SK-N-MC (cell line): ENCODE measurements around the gene ANKRD33B.
"Not testable (repeated sequence)": the region's sequence is repeated elsewhere in the genome, so short reads cannot be mapped to it uniquely, and the experiment has no call there.

Experiments
- DNase-seq: peaks from one replicate; pipeline ENCODE4 v3.0.0-alpha.2; 2011; ENCODE audit warnings: low read depth, low spot score
- H3K27ac ChIP-seq: fragments of 200-600 bp; sonication (generic); 2 replicates; pipeline ENCODE4 v1.5.1; 2016; ENCODE audit warnings: mixed run types
- H3K36me3 ChIP-seq: fragments of 200-600 bp; sonication (generic); 2 replicates; pipeline ENCODE4 v1.6.1; 2017; ENCODE audit warnings: antibody characterized with exemption, low read length, mixed read lengths; ENCODE audit not compliant: insufficient read depth
- H3K4me3 ChIP-seq: fragments of 200-600 bp; sonication (generic); 2 replicates; pipeline ENCODE4 v1.5.1; 2016
- H3K9ac ChIP-seq: fragments of 200-600 bp; sonication (generic); 2 replicates; pipeline ENCODE4 v1.8.0; 2017; ENCODE audit warnings: mixed run types, mixed read lengths; ENCODE audit not compliant: insufficient read length
- H3K9me3 ChIP-seq: fragments of 200-600 bp; sonication (generic); 2 replicates; pipeline ENCODE4 v1.6.1; 2017; ENCODE audit warnings: low read depth, mild to moderate bottlenecking, antibody characterized with exemption, low read length, moderate library complexity, mixed read lengths
- EZH2 ChIP-seq: fragments of 200-600 bp; sonication (generic); IDR thresholded peaks from one replicate; pipeline ENCODE4 v1.6.1; 2017; ENCODE audit warnings: antibody characterized with exemption
- FOXP2 ChIP-seq: optimal IDR thresholded peaks from 2 replicates; pipeline ENCODE3; 2011; ENCODE audit warnings: mild to moderate bottlenecking, moderate library complexity; ENCODE audit not compliant: insufficient read depth; ENCODE audit errors: extremely low read length, control extremely low read depth
- POLR2AphosphoS5 ChIP-seq: IDR thresholded peaks from 2 replicates; pipeline ENCODE4 v1.6.1; 2012; ENCODE audit warnings: mild to moderate bottlenecking, low read depth, low read length, borderline replicate concordance

Gene ANKRD33B

DNA sequence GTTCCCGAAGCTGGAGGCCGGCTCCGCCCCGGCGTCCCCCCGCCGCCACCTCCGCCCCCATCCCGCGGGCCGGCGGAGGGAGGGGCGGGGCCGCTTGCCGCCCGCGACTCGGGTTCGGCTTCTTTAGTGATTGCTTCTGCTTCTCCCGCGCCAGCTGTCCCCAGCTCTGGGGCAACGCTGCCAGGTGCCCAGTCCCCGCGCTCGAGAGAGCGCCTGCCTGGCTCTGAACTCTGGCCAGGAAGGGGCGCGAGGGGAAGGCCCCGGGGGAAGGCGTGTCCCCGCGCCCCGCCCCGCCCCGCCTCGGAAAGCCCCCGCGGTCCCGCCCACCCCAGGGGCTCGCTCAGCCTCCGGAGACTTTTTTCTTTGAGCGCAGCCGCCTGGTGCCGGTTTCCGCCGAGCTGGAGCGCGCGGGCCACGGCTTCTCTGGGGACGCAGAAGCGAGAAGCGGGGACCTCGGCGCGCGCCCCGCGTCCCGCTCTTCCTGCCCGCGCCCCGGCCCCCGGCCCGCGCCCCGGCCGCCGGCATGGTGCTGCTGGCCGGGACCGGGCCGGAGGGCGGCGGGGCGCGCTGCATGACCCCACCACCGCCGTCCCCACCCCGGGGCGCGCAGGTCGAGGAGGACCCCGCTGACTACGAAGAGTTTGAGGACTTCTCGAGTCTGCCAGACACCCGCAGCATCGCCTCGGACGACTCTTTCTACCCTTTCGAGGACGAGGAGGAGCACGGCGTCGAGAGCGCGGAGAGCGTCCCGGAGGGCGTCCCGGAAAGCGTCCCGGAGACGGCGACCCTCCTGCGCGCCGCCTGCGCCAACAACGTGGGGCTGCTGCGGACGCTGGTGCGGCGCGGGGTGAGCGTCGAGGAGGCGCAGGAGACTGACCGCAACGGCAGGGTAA is at the start of gene ANKRD33B:
TSS of gene ANKRD33B (plus strand) at position 126 of the 893 bp plus-strand sequence. CDS start at position 524, 398 bp downstream.
- Histone ChIP-seq H3K36me3 (no peaks in the 10 kb centered on the region), H3K27ac (no peak within 1 kb of the TSS), H3K9ac (peak within 1 kb of the TSS; percentile 71), H3K9me3 (no peaks in the 10 kb centered on the region), H3K4me3 (peak within 1 kb of the TSS; percentile 93)
- no peak for DNase-seq
- TF ChIP-seq FOXP2 (no peak), EZH2 (no peak), POLR2AphosphoS5 (peak; percentile 62)

DNA sequence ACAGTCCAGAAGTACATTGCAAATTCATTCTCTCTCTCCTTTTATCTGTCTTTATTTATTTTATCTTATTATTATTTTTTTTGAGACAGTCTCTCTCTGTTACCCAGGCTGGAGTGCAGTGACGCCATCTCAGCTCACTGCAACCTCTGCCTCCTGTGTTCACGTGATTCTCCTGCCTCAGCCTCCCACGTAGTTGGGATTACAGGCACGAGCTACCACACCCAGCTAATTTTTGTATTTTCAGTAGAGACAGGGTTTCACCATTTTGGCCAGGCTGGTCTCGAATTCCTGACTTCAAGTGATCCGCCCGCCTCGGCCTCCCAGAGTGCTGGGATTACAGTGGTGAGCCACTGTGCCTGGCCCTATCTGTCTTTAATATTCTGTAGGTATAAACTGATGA is 49.3 kb upstream of the ANKRD33B start:
- not testable (repeated sequence) for H3K36me3 ChIP-seq, DNase-seq, H3K9me3 ChIP-seq, H3K27ac ChIP-seq, H3K9ac ChIP-seq, H3K4me3 ChIP-seq

DNA sequence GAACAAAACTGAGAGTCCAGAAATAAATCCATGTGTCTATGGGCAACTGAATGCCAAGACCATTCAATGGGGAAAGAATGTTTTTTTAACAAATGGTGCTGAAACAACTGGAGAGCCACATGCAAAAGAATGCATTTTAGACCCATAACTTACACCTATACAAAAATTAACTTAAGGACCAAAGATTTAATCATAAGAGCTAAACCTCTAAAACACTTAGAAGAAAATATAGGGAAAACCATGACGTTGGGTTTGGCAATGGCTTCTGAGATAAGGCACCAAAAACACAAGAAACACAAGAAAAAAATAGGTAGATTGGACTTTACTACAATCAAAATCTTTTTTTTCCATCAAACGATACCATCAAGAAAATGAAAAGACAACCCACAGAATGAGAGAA is 48.4 kb upstream of the ANKRD33B start:
- TF ChIP-seq EZH2 (no peak), FOXP2 (no peak), POLR2AphosphoS5 (no peak)
- Histone ChIP-seq H3K27ac (no peak overlapping the region), H3K9ac (no peak overlapping the region), H3K4me3 (no peak overlapping the region), H3K36me3 (no peaks in the 10 kb centered on the region), H3K9me3 (no peaks in the 10 kb centered on the region; the same call in 1 of the 2 replicates)
- DNase-seq: no peak

DNA sequence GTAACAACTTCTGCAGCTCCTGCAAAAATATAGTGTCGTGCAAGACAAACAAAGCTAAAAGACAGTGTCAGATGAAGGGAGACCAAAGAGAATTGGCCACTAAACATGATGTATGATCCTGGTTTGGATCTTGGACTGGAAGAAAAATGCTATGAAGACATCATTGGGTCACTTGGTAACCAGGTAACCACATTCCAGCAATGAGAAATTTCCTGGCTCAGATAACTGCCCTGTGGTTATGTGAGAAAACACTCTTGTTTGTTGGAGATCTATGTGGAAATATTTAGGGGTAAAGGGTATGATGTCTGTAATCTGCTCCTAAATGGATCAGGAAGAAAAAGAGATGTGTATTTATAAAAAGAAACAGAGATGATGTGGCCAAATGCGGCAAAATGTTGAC is 45.5 kb upstream of the ANKRD33B start:
- TF ChIP-seq EZH2 (no peak), POLR2AphosphoS5 (no peak), FOXP2 (no peak)
- Histone ChIP-seq H3K4me3 (no peak overlapping the region), H3K9ac (no peak overlapping the region), H3K36me3 (no peaks in the 10 kb centered on the region), H3K9me3 (no peaks in the 10 kb centered on the region; the same call in 1 of the 2 replicates), H3K27ac (no peak overlapping the region)
- no peak for DNase-seq

DNA sequence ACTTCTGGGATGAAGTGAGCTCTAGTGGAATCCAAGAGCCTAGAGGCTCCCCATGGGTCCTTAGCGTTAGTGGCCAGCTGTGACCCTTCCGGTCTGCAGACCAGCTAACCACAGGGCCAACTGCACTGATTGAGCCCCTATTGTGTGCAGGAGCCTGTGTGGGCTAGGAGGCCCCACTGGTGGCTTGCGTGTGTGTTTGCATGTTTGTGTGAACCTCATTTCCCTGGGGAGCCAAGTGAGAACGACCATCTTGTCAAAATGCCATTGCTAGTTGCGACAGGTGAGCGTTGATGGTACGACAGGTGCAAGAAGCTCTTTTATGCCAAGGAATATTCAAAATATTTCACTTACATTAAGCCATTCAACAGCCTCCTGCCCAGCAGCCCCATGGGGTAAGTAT is 44.1 kb upstream of the ANKRD33B start:
- no peaks in the 10 kb centered on the region; the same call in 1 of the 2 replicates for H3K9me3 ChIP-seq
- no peaks in the 10 kb centered on the region for H3K36me3 ChIP-seq
- TF ChIP-seq FOXP2 (no peak), POLR2AphosphoS5 (no peak), EZH2 (no peak)
- DNase-seq: no peak
- H3K9ac ChIP-seq: no peak overlapping the region
- no peak overlapping the region for H3K4me3 ChIP-seq
- H3K27ac ChIP-seq: no peak overlapping the region

DNA sequence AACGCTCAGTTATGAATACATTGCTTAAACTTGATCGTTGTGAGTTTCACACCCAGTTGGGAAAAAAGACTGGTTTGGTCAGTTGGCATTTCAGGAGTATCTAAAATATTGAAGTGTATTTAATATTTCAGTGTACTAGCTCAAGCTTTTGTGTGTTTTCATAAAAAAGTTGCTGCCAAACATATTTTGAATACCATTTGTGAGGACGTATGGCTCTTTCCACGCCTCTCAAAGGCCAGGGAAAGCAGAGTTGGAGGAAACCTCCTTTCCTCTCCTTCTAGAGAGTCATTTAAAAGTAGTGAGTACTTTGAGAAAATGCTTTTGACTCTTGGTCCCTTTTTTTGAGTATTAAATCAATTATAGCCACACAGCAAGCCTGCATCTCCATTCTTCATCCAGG is 43.2 kb upstream of the ANKRD33B start:
- TF ChIP-seq FOXP2: no peak
- TF ChIP-seq POLR2AphosphoS5: no peak
- no peak for TF ChIP-seq EZH2
- no peaks in the 10 kb centered on the region for H3K36me3 ChIP-seq
- H3K27ac ChIP-seq: no peak overlapping the region
- H3K4me3 ChIP-seq: no peak overlapping the region
- no peak overlapping the region for H3K9ac ChIP-seq
- no peaks in the 10 kb centered on the region for H3K9me3 ChIP-seq
- DNase-seq: no peak

DNA sequence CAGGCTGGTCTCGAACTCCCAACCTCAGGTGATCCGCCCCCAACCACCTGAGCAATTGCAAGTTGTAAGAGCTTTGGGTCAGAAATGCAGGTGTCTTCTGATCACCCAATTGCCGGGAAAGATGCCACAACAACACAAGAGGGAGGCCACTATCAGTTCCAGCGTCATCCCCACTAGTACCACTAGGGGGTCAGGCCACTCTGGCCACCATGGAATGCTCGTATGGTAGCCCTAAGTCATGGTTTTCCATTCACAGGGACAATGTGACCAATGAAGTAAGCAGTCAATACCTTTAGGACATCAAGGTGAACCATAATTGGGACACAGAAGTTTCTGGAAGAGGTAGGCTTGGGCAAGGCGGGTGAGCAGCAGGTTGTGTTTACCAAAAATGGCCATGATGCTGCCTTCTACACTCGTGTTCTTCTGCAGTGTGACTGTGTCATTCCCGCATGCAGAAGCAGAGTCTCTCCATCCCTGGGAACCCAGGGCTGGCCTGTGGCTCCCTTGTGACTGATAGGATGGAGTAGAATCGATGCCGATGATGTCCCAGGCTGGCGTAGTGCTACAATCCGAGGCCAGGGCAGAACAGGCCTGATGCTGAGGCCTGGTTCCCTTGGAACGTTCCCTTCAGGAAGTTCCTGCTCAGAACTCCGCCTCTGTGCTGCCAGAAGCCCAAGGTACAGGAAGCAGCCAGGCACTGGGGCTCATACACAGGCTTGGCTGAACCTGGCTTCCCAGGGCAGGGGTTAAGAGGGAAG is 42.2 kb upstream of the ANKRD33B start:
- no peak overlapping the region for H3K4me3 ChIP-seq
- H3K36me3 ChIP-seq: no peaks in the 10 kb centered on the region
- no peak for TF ChIP-seq POLR2AphosphoS5
- TF ChIP-seq EZH2: no peak
- no peak for TF ChIP-seq FOXP2
- H3K9ac ChIP-seq: no peak overlapping the region
- no peak for DNase-seq
- H3K9me3 ChIP-seq: no peaks in the 10 kb centered on the region
- H3K27ac ChIP-seq: no peak overlapping the region

DNA sequence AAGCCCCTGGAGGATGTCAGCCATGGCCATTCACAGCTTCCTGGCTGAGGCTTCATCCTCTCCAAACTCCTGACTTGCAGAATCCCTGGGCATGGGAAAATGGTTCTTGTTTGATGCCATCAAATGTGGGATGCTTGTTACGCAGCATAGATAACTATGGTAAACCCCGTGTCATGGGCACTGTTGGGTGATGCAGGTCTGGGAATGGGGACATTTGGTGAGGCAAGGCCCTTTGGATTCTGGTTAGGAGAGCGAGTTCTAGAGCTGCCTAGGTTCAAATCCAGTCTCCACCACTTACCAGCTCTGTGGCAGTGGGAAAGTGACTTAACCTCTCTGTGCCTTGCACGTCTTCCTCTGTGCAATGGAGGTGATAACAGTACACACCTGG is 41.7 kb upstream of the ANKRD33B start:
- no peak for TF ChIP-seq EZH2
- no peak for TF ChIP-seq POLR2AphosphoS5
- TF ChIP-seq FOXP2: no peak
- no peak for DNase-seq
- H3K4me3 ChIP-seq: no peak overlapping the region
- H3K36me3 ChIP-seq: no peaks in the 10 kb centered on the region
- no peaks in the 10 kb centered on the region for H3K9me3 ChIP-seq
- no peak overlapping the region for H3K27ac ChIP-seq
- H3K9ac ChIP-seq: no peak overlapping the region

DNA sequence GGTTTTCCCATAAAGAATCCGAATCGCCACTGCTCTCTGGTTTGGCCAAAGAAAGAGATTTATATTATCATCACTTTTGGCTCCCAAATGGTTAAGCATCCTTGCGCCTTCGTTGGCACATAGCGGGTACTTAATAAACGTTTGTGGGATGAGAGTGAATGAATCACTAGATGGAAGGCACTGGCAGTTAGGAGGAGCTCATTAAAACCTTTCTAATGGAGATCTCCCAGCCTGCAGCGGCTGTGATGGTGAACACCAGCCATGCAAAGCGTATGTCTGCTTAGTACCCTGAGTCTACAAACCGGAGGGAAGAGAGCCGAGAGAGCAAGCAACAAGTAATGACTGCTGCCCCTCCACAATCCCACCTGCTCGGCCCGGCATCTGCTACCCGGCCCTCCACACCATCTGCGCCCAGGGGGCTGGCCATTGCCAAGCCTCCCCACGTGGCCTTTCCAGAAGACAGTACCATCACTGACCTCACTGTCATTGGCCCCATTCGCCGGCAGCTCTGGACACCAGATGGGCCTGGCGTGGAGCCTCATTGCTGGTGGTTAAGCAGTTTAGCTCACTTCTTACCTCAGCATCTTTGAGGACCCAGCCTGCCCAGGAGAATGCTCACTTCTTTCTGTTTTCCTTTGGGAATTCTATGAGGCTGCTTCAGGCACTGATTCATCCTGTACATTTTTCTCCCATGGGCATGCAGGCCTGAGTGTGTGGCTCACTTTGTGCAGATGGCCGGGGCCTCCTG is 39.3 kb upstream of the ANKRD33B start:
- Histone ChIP-seq H3K9me3 (no peaks in the 10 kb centered on the region), H3K36me3 (no peaks in the 10 kb centered on the region), H3K27ac (no peak overlapping the region), H3K4me3 (no peak overlapping the region), H3K9ac (no peak overlapping the region)
- DNase-seq: no peak
- no peak for TF ChIP-seq POLR2AphosphoS5
- no peak for TF ChIP-seq EZH2
- no peak for TF ChIP-seq FOXP2
